T-helper 22 cell (primary cell): ENCODE data around the gene CLDN6.
A peak's percentile ranks its signal among the peaks of the same experiment; 100 is the strongest.

Experiments
- DNase-seq: peaks from one replicate; pipeline ENCODE4 v3.0.0-alpha.2; 2020; ENCODE audit warnings: low read depth

The CLDN6 gene

DNA sequence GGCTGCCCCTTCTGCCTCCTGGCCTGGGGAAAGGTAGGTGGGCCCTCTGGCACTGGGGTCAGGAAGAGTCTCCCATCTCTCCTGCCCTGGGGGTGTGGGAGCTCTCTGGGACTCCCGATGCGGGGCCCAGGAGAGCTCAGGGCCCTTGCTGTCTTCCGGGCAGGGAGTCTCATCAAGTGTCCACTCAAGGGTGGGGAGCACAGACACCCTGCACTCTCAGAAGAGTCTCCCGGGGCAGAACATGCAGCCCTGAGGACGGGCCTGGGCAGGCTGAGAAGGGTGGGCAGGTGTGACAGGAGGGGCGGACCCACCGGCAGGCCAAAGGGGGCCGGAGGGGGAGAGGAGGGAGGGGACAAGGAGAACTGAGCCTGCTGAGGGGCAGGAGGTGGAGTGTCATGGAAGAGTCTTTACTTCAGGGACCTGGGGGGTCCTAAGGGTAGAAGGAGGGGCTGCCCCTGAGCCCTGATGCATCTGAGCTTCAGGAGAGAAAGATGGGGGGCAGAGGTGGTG is 29.3 kb downstream of the CLDN6 start:
- DNase-seq: no peak

DNA sequence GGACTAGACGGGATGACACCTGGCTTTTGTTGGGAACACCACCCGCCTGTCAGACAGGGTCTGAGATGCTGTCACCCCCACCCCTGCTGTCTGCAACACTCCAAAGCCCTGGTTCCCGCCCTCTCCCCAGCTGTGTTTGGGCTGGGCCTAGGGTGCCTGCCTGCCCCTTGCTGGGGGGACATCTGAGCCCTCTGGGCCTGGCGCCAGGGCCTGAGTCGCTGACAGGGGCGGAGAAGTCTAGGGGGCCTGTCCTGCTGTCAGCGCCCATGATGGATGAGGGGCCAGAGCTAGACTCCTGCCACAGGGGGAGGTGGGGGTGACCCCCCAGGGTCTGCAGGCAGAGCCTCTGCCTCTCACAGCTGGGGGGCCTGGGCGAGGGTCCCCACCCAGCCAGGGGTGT is 30.1 kb downstream of the CLDN6 start:
- DNase-seq: no peak

DNA sequence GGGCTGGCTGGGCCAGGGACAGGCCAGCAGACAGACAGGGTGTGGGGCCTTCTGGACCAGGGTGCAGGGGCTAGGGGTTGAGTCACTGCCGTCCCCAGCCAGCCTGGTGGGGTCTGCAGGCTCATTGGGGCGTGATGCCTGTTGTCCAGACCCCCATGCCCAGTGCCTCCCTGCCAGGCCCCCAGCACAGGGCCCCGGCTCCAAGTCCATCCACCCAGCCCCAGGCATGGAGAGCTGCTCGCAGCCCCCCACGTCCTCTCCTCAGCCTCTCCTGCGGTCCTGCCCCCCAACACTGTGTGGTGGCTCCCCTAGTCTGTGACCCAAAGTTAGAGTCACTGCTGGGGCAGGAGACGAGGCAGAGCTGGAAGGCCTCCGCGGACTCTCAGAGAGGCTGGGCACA is 30.7 kb downstream of the CLDN6 start:
- no peak for DNase-seq

DNA sequence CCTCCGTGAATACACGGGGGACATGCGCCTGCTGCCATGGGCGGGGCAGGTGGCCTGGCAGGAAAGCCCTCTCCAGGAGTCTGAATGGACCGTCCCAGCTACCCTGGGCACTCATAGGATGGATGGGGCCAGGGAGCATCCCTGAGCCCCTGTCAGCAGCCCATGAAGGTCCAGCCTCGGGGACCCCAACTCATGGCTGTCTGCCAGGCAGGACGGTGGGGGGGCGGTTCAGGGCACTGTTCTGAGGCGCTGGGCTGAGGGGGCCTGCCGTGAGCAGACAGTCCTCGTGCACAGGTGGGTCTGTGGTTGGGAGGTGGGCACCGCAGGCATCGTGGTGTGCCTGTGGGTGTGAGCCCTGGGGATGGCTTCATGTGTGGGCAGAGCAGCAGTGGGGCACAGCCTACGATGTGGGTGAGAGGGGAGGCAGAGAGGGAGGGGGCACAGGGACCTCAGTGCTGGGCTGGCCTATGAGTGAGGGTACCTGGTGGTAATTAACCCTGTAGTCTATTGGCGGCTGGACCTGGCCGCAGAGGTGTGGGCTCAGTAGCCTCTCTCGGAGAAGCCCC is 31.3 kb downstream of the CLDN6 start:
- DNase-seq: no peak

DNA sequence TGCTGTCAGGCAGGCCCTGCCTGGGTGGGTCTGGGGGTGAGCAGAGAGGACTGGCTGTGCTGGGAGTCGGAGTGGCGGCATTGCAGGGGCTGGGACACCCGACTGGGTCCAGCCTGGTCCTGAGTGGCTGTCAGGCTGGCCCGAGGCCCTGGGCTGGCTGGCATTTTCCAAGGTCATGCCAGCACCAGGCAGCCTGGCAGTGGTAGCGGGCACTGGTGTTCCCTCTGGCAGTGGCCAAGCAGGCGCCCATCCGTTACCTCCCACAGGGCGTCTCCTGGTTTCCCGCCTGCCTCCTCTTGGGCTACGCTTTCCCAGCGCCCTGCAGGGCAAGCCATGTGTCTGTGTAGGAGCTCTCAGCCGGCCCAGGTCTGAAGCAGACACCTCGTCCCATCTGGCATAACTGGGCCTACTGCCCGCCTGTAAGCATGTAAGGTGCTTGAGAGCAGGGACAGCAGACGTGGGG is 32.1 kb downstream of the CLDN6 start:
- DNase-seq: no peak

DNA sequence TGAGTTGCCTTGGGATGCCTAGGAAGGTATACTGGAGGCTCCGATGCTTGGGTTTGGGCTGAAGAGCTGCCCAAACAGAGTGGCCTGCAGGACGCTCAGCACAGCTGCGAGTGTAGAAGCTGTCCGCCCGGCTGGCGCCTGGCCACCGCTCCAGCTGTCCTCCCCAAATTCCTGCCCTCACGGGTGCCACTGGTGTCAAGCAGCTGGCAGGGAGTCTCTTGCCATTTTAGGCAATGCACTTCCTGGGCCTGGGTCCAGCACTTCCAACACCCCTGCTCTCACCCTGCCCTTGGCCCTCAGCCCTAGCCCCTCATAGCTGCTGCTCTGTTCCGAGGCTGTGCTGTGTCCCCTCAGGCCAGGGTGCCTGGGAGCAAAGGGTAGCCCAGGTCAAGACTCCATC is 32.5 kb downstream of the CLDN6 start:
- no peak for DNase-seq

DNA sequence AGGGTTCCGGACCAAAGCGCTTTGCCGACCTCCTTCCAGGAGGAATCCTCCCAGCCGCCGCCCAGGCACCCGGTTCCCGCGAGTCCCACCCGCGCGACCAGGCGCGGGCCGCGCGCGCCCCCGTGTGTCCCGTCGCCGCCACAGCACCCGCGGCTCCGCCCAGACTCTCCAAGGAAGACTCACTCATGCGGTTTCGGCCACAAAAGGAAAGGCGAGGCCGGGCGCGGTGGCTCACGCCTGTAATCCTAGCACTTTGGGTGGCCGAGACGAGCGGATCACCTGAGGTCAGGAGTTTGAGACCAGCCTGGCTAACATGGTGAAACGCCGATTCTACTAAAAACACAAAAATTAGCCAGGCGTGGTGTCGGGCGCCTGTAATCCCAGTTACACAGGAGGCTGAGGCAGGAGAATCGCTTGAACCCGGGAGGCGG is 34.3 kb downstream of the CLDN6 start:
- DNase-seq: no peak

DNA sequence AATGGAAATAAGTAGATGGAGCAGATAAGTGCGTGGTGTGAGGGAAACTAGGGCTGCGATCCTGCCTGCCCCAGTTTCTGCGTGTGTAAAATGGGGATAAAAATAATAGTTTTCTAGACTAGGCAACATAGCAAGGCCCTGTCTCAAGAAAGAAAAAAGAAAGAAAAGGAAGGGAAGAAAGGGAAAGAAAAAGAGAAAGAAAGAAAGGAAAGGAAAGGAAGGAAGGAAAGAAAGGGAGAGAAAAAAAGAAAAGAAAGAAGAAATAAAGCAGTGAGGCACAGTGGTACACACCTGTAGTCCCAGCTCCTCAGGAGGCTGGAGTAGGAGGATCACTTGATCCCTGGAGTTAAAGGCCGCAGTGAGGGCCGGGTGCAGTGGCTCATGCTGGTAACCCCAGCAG is 35.6 kb downstream of the CLDN6 start:
- DNase-seq: no peak

DNA sequence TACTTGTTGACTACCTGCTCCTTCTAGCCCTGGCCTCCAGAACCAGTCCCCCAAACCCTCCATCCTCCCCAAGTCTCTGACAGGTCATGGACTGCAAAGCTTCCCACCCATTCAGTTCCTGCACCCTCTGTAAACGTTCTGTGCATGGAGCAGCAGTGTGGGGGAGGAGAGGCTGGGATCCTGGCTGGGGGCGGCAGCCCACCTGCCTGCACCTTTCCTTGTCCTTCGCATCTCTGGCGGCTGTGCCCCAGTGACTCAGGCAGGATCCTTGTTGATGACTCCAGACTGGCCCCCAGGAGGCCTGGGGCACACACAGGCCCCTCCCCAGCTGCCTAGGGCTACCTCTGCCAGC is 36.1 kb downstream of the CLDN6 start:
- DNase-seq: no peak

DNA sequence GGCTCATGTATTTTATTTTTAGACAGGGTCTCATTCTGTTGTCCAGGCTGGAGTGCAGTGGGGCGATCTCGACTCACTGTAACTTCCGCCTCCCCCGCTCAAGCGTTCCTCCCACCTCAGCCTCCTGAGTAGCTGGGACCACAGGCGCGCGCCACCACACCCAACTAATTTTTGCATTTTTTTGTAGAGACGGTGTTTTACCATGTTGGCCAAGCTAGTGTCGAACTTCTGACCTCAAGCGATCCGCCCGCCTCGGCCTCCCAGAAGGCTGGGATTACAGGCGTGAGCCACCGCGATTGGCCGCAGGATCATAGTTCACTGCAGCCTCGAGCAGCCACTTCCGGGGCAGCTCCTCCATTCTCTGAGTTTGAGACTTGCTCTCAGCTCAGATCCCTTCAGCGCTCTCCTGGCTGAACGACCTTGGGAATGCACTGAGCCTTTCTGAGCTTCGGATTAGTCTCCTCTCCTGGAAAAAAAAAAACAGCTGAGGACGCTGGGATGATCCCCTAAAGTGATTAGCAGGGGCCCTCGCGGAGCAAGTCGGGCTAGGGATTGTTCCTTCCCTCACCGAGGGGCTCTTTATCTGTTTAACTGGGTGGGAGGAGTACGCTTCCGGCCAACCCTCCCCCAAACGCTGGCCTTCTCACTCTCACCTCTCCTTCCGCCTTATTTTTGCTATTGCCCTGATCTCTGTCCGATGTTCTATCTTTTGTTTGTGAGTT is 36.6 kb downstream of the CLDN6 start:
- no peak for DNase-seq

DNA sequence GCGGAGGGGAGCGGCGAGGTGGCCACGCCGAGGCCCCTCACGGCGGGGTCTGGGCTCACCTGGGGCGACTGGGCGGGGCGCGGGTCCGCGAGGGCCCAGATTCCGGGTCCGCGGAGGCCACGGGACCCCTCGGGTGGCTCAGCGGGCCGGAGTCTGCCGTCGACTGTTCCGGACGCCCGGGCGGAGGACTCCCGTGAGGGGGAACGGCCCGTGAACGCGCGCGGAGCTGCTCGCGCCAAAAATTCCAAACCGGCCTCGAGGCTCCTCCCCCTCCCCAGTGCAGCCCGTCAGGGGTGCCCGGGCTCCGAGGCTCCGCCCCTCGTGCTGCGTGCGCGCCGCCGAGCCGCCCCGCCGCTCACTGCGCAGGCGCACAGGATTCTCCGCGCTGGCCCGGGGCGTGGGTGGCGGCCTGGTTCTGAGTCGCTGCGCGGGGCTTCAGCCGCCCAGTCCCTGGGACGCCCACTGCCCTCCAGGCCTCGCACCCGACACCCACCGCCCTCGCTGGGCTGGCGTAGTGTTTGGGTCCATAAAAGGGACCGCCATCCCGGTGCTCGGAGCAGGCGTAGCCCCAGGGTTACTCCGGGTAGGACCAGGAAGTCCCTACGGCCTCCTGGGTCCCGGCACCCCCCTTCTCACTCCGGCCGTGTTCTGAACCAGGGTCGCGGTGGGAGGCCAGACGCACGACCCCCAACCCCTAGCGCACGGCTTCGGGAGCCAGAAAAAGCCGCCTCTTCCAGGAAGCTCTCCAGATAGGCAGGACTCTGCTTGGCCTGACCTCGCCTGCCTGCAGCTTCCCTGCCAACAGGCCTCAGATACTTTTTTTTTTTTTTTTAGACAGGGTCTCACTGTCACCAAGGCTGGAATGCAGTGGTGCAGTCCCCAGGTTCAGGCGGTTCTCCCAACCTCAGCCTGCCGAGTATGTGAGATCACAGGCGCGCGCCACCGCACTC is 37.5 kb downstream of the CLDN6 start, which contains the start of gene PKMYT1:
PKMYT1 (minus strand) TSS at position 220 of the 950 bp plus-strand sequence. CDS start 789 bp downstream, outside the sequence.
- DNase-seq: peak; percentile 84

DNA sequence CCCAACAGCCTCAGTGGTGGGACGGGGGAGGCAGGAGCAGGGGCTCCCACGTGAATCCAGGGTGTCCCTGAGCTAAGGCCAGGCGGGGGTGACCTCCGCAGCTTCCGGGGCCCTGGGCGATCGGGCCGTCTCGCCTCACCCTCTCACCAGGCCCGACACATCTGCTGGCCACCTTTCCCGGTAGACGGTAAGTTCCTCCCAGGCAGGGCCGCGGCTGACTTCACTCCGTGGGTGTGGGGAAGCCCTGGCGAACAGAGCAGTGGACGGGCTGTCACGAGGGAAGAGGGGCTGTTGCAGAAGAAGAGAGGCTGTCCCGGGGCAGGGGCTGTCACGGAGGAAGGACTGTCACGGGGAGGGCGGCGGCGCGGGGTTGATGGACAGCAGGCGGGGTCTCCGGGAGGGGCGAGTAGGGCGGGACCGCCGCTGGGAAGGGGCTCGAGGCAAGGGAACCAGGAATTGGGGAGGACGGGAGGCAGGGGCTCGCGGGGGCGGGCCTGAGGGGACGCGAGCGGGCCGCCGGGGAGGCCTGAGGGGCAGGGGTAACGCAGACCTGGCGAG is 38.2 kb downstream of the CLDN6 start:
- no peak for DNase-seq

DNA sequence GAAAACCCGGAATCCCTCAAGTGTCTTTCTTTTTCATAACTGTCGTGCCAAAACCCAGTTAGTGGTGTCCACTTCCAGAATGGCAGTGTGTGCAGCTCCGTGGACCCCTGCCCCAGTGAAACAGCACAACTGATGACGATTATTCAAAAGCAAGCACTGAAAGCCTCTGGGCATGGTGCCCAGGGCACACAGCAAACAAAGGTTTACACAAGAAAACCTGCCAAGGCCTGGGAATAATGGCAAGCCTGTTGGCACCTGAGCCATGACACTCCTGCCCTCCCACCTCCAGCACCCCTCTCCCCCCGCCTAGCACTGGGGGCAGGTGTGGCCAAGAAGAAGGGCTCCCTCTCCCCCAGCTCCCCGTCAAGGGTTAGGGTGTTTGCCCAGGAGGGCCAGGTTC is 40.5 kb downstream of the CLDN6 start:
- no peak for DNase-seq

DNA sequence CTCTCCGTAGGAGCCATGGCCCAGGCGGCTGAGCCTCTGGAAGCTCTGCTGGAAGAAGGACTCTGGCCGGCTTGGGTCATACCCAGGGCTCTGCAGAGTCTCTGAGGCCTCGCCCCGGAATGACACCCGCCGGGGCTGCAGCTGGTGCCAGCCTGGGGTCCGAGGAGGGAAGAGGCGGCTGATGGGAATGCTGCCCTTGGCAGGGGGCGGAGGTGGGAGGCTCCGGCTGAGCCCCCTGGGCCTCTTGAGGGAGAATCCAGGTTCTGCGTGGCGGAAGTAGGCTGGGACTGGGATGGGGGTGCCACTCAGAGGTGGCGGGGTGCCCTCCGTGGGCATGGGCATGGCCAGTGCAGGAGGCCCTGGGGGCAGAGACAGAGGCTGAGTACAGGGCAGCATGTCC is 41.3 kb downstream of the CLDN6 start:
- DNase-seq: no peak

DNA sequence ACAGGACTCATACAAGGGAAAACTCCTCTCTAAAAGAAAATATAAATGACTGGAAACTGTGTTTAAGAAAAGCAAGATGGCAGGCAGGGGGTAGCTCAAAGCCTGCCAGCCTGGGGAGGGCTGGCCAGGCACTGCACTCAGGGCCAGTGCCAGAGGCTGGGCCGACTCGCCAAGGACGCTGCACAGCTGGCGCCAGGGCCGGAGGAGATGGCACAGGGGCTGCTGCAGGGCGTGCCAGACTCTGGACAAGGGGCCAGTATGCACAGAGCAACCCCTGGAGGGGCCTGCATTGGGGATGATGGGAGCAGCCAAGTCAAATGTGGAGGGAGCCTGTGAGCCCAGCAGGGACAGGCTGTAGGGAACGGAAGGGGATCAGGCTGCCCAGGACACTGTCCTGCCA is 41.8 kb downstream of the CLDN6 start:
- DNase-seq: no peak

DNA sequence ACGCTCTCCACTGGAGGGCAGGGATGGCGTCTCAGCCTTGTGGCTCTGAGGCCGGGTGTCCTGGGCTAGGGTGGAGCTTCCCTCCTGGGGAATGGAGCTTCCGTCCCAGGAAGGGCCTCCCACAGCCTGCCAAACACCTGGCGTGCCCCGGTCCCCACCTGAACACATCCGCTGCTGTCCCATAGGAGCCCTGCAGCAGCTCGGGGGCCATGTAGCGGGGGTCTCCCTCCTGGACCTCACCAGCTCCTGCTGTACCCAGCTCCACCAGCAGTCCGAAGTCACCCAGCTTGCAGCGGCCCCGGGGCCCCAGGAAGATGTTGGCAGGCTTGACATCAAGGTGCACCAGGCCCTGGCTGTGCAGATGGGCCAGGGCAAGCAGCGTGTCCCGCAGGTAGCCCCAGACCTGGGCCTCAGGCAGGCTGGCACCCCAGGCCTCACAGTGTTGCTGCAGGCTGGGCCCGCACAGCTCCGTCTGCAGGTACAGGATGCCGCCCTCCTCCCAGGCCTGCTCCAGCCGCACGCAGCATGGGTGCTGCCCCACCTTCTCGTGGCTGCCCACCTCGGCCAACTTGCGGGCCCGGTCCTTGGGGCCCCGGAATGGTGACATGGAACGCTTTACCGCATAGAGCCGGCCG is 42.7 kb downstream of the CLDN6 start:
- no peak for DNase-seq

DNA sequence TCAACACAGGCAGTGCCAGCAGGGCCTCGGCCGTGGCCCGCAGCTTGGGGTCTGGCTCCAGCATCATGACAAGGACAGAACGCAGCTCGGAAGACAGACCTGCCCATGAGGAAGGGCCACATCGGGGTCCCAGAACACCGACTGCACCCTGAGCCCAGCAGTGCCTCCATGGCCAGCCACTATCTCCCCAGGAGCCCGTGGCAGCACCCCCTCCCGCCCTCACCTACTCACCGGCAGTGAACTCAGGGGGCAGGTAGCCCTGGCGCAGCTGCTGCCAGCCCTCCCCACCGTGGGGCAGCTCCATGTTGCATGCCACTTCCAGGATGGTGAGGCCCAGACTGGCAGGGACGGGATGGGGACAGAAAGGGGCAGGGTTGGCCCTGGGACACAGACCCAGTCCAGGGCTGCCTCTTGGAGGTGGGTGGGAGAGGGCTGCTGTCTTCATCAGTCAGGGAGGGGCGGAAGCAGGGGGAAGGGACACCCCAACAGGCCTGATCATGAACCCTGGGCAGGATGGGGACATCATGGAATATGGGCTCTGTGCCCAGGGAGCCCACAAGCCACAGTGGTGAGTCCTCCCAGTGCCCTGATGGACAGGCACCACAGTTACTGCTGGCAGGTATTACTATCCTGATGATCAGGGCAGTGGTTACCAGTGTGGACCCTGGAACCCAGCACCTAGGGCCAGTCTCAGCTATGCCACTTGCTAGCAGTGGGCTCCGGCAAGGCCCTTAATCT is 43.5 kb downstream of the CLDN6 start:
- DNase-seq: no peak

DNA sequence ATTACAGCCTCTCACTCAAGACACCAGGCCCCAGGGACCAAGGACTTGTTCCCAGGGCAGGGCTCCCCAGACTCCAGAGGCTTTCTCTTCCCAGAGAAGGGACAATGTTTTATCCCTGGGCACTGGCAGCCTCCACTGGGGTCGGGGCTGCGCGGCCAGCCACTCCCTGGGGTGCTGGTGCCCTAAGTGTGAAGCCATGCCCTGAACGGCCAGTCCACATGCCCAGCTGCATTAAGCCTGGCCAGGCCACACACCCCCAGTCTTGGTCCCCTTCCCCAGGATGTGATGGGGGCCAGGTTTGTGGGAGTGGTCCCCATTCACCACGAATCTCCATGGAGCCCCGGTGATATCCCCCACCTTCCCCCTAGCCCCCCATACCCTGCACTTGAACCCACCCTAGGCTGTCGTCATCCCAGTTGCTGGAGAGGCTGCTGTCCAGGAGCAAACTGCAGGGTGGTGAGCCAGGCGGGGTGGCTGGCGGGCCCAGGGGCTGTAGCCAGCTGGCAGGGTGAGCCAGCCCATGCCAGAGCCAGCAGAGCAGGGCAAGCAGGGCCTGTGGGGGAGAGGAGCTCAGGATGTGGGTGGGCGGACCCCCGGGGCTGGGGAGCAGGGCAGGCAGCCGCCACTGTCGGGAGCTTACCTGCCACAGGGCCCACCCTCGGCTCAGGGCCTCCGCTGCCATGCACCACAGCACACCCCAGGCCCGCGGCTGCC is 44.2 kb downstream of the CLDN6 start:
- no peak for DNase-seq

DNA sequence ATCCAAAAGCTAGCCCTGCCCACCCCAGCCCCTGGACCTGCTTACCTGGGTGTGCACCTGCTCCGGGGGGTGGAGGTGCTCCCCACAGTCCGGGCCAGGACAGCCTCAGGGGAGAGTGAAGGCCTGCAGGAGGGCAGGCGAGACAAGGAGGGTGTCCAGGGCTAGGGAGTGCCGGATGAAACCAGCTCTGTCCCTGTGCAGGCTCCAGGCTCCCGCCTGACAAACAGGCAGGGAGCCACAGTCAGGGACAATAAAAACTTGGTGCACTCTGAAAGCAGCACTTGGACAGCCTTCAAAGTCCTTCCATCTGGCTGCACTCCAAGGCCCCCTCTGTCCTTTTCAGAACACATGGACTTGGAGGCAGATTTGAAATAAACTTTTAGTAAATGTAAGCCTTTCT is 44.9 kb downstream of the CLDN6 start:
- DNase-seq: no peak

DNA sequence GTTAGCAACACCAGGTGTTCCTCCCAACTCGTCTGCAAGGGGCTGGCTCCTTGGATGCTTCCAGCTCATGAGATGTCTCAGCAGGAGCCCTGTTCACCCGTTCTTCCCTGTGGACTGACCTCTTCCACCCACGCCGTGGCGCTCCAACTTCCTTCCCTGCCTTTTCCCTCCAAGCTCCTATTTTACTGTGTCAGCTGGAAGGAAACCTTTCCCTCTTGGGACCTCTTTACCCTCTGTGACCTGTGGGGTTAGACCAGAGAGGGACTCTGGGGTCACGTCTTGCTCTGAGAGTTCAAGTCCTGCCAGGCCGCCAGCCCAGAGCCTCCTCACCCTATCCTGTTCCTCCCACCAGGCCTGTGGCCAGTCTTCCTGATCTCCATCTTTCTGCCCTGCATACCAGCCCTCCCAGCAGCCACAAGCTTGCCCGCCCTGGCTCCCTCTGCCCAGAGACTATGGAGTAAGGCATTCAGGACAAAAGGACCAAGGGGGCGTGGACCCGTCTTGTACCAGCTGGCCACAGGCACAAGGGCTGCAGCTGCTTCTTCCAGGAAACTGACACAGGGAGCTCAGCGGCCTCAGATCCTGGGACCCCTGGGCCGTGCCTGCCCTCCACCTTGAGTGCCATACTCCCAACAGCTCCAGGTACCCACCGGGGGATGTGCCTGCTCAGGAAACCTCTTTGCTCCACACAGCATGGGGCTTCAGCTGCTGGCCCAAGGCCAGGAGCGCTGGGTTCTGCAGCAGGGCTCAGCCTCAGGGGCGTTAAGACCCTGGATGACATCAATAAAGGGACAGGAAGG is 45.8 kb downstream of the CLDN6 start:
- no peak for DNase-seq
